Measurements from ENCODE around the gene CXCL12.

DNA sequence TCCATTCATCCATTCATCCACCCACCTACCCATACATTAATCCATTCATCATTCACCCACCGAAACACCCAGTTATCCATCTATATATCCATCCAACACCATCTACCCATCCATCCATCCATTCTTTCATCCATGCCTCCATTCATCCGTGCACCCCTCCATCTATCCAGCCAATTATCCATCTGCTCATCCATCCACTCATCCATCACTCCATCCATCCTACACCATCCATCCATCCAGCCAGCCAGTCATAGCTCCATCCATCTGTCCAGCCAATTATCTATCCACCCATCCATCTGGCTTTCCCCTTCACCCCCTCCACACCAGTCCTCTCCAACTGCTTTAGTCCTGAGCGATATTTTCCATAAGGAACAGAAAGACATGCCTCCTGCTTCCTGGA, 7.5 kb upstream of the CXCL12 start:
- TF ChIP-seq, protein P1, sequence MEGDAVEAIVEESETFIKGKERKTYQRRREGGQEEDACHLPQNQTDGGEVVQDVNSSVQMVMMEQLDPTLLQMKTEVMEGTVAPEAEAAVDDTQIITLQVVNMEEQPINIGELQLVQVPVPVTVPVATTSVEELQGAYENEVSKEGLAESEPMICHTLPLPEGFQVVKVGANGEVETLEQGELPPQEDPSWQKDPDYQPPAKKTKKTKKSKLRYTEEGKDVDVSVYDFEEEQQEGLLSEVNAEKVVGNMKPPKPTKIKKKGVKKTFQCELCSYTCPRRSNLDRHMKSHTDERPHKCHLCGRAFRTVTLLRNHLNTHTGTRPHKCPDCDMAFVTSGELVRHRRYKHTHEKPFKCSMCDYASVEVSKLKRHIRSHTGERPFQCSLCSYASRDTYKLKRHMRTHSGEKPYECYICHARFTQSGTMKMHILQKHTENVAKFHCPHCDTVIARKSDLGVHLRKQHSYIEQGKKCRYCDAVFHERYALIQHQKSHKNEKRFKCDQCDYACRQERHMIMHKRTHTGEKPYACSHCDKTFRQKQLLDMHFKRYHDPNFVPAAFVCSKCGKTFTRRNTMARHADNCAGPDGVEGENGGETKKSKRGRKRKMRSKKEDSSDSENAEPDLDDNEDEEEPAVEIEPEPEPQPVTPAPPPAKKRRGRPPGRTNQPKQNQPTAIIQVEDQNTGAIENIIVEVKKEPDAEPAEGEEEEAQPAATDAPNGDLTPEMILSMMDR (conservative IDR thresholded peaks at IDR 0.05), result no peak
- TF ChIP-seq ZFX (IDR thresholded peaks at IDR 0.05), result no peak
